Caco-2 (cell line): Measurements from ENCODE around the gene TAS2R60. TPM values are rescaled to one million over a fixed set of nuclear protein-coding genes. Genes with fewer than 3 reads are reported as not detected.
A peak's percentile ranks its signal among the peaks of the same experiment; 100 is the strongest.

Experiments
- BruUV-seq: library from RNA; stranded (reverse); fragments of 400-500 nt; replicated peaks from 2 replicates; lab custom pipeline; 2021; lab: Mats Ljungman, UMichigan
- CTCF ChIA-PET: fragments of 300-600 bp; sonication (Branson Sonifier 250); formaldehyde crosslinking; loops from one replicate; lab custom pipeline; 2022; ENCODE audit warnings: antibody characterized with exemption; lab: Charles Lee
- POLR2A ChIA-PET: fragments of 300-600 bp; sonication (Branson Sonifier 250); formaldehyde crosslinking; loops from one replicate; lab custom pipeline; 2022; ENCODE audit warnings: antibody characterized with exemption; lab: Charles Lee
- DNase-seq, 2 experiments: peaks; one replicate each; pipeline versions ENCODE4 v3.0.0 to v3.0.0-alpha.2; 2020 to 2022
- H3K27me3 ChIP-seq: replicated peaks from 2 replicates; pipeline ENCODE4 v1.6.0; 2011; ENCODE audit warnings: low read length; ENCODE audit not compliant: control insufficient read depth, insufficient read depth
- H3K36me3 ChIP-seq: 2 replicates; pipeline ENCODE4 v1.5.1; 2011; ENCODE audit warnings: low read length; ENCODE audit not compliant: control insufficient read depth, insufficient read depth
- H3K4me1 ChIP-seq: fragments of 250-450 bp; sonication (Bioruptor Pico); 2 replicates; pipeline ENCODE4 v1.5.1; 2020; ENCODE audit warnings: mild to moderate bottlenecking
- H3K4me3 ChIP-seq: 2 replicates; pipeline ENCODE4 v1.5.1; 2011; ENCODE audit warnings: low read depth, mild to moderate bottlenecking, control low read depth, low read length
- H3K9me3 ChIP-seq: fragments of 250-450 bp; sonication (Bioruptor Pico); 2 replicates; pipeline ENCODE4 v1.5.1; 2020; ENCODE audit warnings: mild to moderate bottlenecking, moderate library complexity
- H3K27ac Mint-ChIP-seq: one replicate; pipeline ENCODE4 v1.8.0; 2022; ENCODE audit warnings: mixed read lengths; ENCODE audit not compliant: unreplicated experiment
- H3K27me3 Mint-ChIP-seq: one replicate; pipeline ENCODE4 v1.8.0; 2022; ENCODE audit warnings: mixed read lengths; ENCODE audit not compliant: insufficient read depth, unreplicated experiment
- H3K36me3 Mint-ChIP-seq: one replicate; pipeline ENCODE4 v1.8.0; 2022; ENCODE audit warnings: mild to moderate bottlenecking, mixed read lengths; ENCODE audit not compliant: insufficient read depth, unreplicated experiment
- H3K4me1 Mint-ChIP-seq: one replicate; pipeline ENCODE4 v1.8.0; 2022; ENCODE audit warnings: low read depth, mixed read lengths; ENCODE audit not compliant: unreplicated experiment
- H3K4me3 Mint-ChIP-seq: one replicate; pipeline ENCODE4 v1.8.0; 2022; ENCODE audit warnings: mild to moderate bottlenecking, moderate library complexity, mixed read lengths; ENCODE audit not compliant: unreplicated experiment
- H3K9me3 Mint-ChIP-seq: one replicate; pipeline ENCODE4 v1.8.0; 2022; ENCODE audit warnings: mixed read lengths; ENCODE audit not compliant: unreplicated experiment
- intact Hi-C: fragments of 100-400 bp; cut with micrococcal nuclease; formaldehyde crosslinking; loops from one replicate; pipeline ENCODE4 v1.10.0; 2022; ENCODE audit not compliant: unreplicated experiment
- total RNA-seq: library from RNA; stranded (reverse); gene quantifications from 2 replicates; pipeline ENCODE4 v1.2.3, GENCODE V29; 2022
- TF ChIP-seq, protein P1 (sequence below), 2 experiments: fragments of 200-600 bp in 1 of 2; IDR thresholded peaks; 1 replicate in 1 of 2; 2 replicates in 1 of 2; pipeline versions ENCODE4 v1.5.1 to v1.8.0; 2011 to 2022; ENCODE audit warnings: antibody characterized with exemption in 1 of 2, control low read depth in 1 of 2, inconsistent platforms in 1 of 2, low read depth in 1 of 2, low read length in 1 of 2, mild to moderate bottlenecking in 1 of 2, moderate library complexity in 1 of 2; ENCODE audit not compliant: insufficient read depth in 1 of 2, severe bottlenecking in 1 of 2, unreplicated experiment in 1 of 2

TAS2R60 gene
- total RNA-seq, 1 experiment from 2014 or later, result not detected

DNA sequence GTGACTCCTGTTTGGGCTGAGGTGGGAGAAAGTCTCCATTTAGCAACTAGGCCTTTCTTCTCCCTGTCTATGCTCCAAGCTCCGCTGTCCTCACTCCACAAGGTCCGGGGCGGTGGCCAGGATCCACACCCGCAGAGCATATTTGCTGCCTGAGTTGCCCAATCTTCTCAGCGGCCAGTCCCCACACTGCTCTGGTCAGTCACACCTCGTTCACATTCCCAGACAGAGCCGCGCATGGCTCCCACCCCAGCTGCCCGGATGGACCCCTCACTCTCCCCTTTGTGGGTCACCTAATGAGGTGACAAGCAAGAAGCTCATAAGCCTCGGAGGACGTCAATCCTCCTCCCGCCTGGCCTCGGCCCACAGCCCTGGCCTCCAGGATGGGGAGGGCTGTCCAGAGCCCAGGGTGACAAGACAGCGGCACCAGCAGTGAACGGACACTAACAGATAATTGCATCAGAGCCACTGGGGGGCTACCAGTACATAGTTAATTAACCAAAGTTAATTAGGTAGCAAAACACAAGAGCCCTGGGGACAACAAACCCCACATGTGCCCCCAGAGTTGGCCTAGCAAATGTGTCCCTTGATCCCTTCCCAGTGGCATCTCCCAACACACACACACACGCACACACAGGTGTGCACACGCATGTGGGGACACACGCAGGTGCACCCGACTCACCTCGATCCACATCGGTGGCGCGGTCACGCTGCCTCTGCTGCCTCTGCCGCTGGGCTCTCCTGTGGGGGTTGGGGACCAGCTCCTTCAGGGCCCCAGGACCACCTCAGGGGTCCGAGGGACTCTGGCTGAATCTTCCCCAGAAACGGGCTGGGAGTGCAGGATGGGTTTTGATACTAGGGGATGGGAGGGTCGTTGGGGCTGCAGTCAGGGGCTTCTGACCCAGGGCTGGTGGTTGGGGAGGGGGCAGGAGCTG, 46.4 kb upstream of the TAS2R60 start:
- TF ChIP-seq, protein P1, sequence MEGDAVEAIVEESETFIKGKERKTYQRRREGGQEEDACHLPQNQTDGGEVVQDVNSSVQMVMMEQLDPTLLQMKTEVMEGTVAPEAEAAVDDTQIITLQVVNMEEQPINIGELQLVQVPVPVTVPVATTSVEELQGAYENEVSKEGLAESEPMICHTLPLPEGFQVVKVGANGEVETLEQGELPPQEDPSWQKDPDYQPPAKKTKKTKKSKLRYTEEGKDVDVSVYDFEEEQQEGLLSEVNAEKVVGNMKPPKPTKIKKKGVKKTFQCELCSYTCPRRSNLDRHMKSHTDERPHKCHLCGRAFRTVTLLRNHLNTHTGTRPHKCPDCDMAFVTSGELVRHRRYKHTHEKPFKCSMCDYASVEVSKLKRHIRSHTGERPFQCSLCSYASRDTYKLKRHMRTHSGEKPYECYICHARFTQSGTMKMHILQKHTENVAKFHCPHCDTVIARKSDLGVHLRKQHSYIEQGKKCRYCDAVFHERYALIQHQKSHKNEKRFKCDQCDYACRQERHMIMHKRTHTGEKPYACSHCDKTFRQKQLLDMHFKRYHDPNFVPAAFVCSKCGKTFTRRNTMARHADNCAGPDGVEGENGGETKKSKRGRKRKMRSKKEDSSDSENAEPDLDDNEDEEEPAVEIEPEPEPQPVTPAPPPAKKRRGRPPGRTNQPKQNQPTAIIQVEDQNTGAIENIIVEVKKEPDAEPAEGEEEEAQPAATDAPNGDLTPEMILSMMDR (IDR thresholded peaks at IDR 0.05; ENCODE audit: insufficient read depth in 1 of 2, low read depth in 1 of 2, low read length in 1 of 2, severe bottlenecking in 1 of 2, unreplicated experiment in 1 of 2), result no peak
- Histone ChIP-seq H3K9me3 (no peaks in the 10 kb centered on the region), H3K27me3 (no peaks in the 10 kb centered on the region), H3K4me3 (no peak overlapping the region), H3K4me1 (peaks cover 20% of the 10 kb centered on the region; the same call in 1 of the 2 replicates), H3K36me3 (peaks cover 3% of the 10 kb centered on the region)
- intact Hi-C loops, result no loop called here
- no peak overlapping the region for H3K4me3 Mint-ChIP-seq
- H3K27me3 Mint-ChIP-seq, result no peaks in the 10 kb centered on the region
- H3K4me1 Mint-ChIP-seq, result peaks cover 17% of the 10 kb centered on the region
- no peak for DNase-seq
- peaks cover 58% of the 10 kb centered on the region for H3K36me3 Mint-ChIP-seq
- ChIA-PET CTCF (interaction anchor here (0.7 kb wide), 1 partner anchor 10 kb away, joined by 3 read pairs; no protein-coding TSS in a partner anchor), POLR2A (interaction anchor here (1.3 kb wide), 1 partner anchor 11 kb away, joined by 3 read pairs; the partner anchor contains the start of gene EPHA1)
- H3K27ac Mint-ChIP-seq, result peak overlapping the region; percentile 38
- no peaks in the 10 kb centered on the region for H3K9me3 Mint-ChIP-seq
- no TSS peak for BruUV-seq

GRCh38 chr7:143397710-143398530, 45.3 kb upstream of the TAS2R60 start:
- no peaks in the 10 kb centered on the region for H3K9me3 ChIP-seq
- Mint-ChIP-seq H3K27ac (peak overlapping the region; percentile 38), H3K36me3 (peaks cover 47% of the 10 kb centered on the region), H3K4me1 (peaks cover 15% of the 10 kb centered on the region), H3K27me3 (no peaks in the 10 kb centered on the region), H3K4me3 (no peak overlapping the region), H3K9me3 (no peaks in the 10 kb centered on the region)
- H3K27me3 ChIP-seq, result no peaks in the 10 kb centered on the region
- intact Hi-C loops, result no loop called here
- BruUV-seq, result no TSS peak
- H3K4me3 ChIP-seq, result no peak overlapping the region
- POLR2A ChIA-PET, result no interaction called here
- CTCF ChIA-PET, result interaction anchor here (2.0 kb wide), 1 partner anchor 18 kb away, joined by 5 read pairs; no protein-coding TSS in a partner anchor
- H3K36me3 ChIP-seq, result peaks cover 3% of the 10 kb centered on the region
- peaks cover 19% of the 10 kb centered on the region; the same call in 1 of the 2 replicates for H3K4me1 ChIP-seq
- TF ChIP-seq, protein P1 (IDR thresholded peaks at IDR 0.05; ENCODE audit: insufficient read depth in 1 of 2, low read depth in 1 of 2, low read length in 1 of 2, severe bottlenecking in 1 of 2, unreplicated experiment in 1 of 2), result no peak
- no peak for DNase-seq

- H3K36me3 Mint-ChIP-seq, result peaks cover 40% of the 10 kb centered on the region
- Histone ChIP-seq H3K9me3 (no peaks in the 10 kb centered on the region), H3K27me3 (no peaks in the 10 kb centered on the region), H3K4me3 (no peak overlapping the region), H3K4me1 (peaks cover 12% of the 10 kb centered on the region; the same call in 1 of the 2 replicates), H3K36me3 (peaks cover 3% of the 10 kb centered on the region)
- peaks cover 11% of the 10 kb centered on the region for H3K4me1 Mint-ChIP-seq
- H3K4me3 Mint-ChIP-seq, result no peak overlapping the region
- DNase-seq, result no peak
- POLR2A ChIA-PET, result no interaction called here
- TF ChIP-seq, protein P1 (IDR thresholded peaks at IDR 0.05; ENCODE audit: insufficient read depth in 1 of 2, low read depth in 1 of 2, low read length in 1 of 2, severe bottlenecking in 1 of 2, unreplicated experiment in 1 of 2), result no peak
- H3K27me3 Mint-ChIP-seq, result no peaks in the 10 kb centered on the region
- CTCF ChIA-PET, result interaction anchor here (2.0 kb wide), 1 partner anchor 19 kb away, joined by 5 read pairs; no protein-coding TSS in a partner anchor
- no TSS peak for BruUV-seq
- H3K27ac Mint-ChIP-seq, result no peak overlapping the region
- no peaks in the 10 kb centered on the region for H3K9me3 Mint-ChIP-seq
- intact Hi-C loops, result no loop called here
Observed at GRCh38 chr7:143398616-143399015, 44.6 kb upstream of the TAS2R60 start.
